ENCODE measurements around the gene CST3. TPM values are rescaled to one million over a fixed set of nuclear protein-coding genes. Genes with fewer than 3 reads are reported as not detected.

CST3 gene
- total and polyA plus RNA-seq, 7 experiments from 2014 or later, result 1.7 to 520 (median 20.5) TPM

DNA sequence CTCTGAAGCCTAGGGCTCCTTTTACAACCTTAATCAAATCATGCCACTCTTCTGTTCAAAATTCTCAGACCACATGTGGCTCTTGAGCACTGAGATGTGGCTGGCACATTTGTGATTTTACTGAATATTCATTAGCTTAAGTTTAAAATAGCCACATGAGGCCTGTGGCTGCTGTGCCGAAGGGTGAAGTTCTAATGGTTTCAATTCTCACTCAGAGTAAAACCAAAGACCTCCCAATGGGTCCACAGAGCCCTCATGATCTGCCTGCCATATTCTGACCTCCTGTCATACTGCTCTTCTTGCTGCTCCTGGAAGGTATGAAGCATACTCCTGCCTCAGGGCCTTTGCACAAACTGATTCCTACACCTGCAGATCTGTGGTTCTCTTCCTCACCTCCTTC, 7.8 kb upstream of the CST3 start:
- no peaks in the 10 kb centered on the region for H3K4me1 ChIP-seq (ENCODE audit: control insufficient read depth in 2 of 2, insufficient read depth in 2 of 2, low read length in 2 of 2)
- ATAC-seq, result no peak

DNA sequence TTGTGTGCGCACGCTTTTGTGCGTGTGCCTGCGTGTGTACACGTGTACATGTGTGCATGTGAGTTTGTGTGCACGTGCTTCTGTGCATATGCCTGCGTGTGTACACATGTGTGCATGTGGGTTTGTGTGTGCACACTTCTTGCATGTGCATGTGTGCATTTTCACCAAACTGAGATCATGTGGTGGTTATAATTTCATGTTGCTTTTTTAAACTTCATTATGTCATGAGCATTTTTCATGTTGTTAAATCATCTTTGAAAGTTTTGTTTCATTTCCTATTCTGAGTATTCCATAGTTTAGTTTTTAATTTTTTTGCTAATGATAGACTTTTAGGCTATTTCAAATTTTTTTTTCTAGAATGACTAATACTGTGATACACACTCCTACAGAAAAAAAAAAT, 6.4 kb upstream of the CST3 start:
- ATAC-seq (no peak), DNase-seq (no peak)
- H3K36me3 Mint-ChIP-seq, result no peaks in the 10 kb centered on the region
- no peaks in the 10 kb centered on the region for H3K9me3 Mint-ChIP-seq
- peaks cover 0 to 10% (median 0%) of the 10 kb centered on the region in 7 donors for H3K4me1 Mint-ChIP-seq
- ChIA-PET POLR2A (no interaction called here), CTCF (no interaction called here)
- Histone ChIP-seq H3K27ac (ENCODE audit: low read depth, low read length) (no peak overlapping the region), H3K4me3 (ENCODE audit: low read length) (no peak overlapping the region), H3K9me3 (ENCODE audit: control insufficient read depth in 2 of 3, low read length in 3 of 3) (no peaks in the 10 kb centered on the region), H3K36me3 (ENCODE audit: control insufficient read depth in 2 of 3, insufficient read depth in 3 of 3, low read length in 3 of 3) (no peaks in the 10 kb centered on the region), H3K4me1 (ENCODE audit: control insufficient read depth in 2 of 2, insufficient read depth in 2 of 2, low read length in 2 of 2) (no peaks in the 10 kb centered on the region), H3K27me3 (ENCODE audit: control insufficient read depth in 2 of 2, insufficient read depth in 2 of 2, low read length in 2 of 2) (no peaks in the 10 kb centered on the region)
- intact Hi-C loops (cut with micrococcal nuclease), result no loop called here
- H3K27me3 Mint-ChIP-seq, result peaks cover 0 to 16% (median 6%) of the 10 kb centered on the region in 5 donors
- H3K4me3 Mint-ChIP-seq, result no peak overlapping the region
- no peak overlapping the region for H3K27ac Mint-ChIP-seq

More for the DNA sequence above, 7.8 kb upstream of the CST3 start:
- no peaks in the 10 kb centered on the region for H3K9me3 Mint-ChIP-seq
- intact Hi-C loops (cut with micrococcal nuclease), result no loop called here
- no peak for DNase-seq
- CTCF ChIA-PET, result no interaction called here
- H3K27me3 Mint-ChIP-seq, result peaks cover 0 to 6% (median 0%) of the 10 kb centered on the region in 5 donors
- H3K4me3 Mint-ChIP-seq, result no peak overlapping the region
- Histone ChIP-seq H3K4me3 (ENCODE audit: low read length) (no peak overlapping the region), H3K9me3 (ENCODE audit: control insufficient read depth in 2 of 3, low read length in 3 of 3) (no peaks in the 10 kb centered on the region), H3K36me3 (ENCODE audit: control insufficient read depth in 2 of 3, insufficient read depth in 3 of 3, low read length in 3 of 3) (no peaks in the 10 kb centered on the region), H3K27me3 (ENCODE audit: control insufficient read depth in 2 of 2, insufficient read depth in 2 of 2, low read length in 2 of 2) (no peaks in the 10 kb centered on the region), H3K27ac (ENCODE audit: low read depth, low read length) (no peak overlapping the region)
- no peak overlapping the region for H3K27ac Mint-ChIP-seq
- no peaks in the 10 kb centered on the region for H3K36me3 Mint-ChIP-seq
- H3K4me1 Mint-ChIP-seq, result peaks cover 0 to 2% (median 0%) of the 10 kb centered on the region in 7 donors
- POLR2A ChIA-PET, result no interaction called here

DNA sequence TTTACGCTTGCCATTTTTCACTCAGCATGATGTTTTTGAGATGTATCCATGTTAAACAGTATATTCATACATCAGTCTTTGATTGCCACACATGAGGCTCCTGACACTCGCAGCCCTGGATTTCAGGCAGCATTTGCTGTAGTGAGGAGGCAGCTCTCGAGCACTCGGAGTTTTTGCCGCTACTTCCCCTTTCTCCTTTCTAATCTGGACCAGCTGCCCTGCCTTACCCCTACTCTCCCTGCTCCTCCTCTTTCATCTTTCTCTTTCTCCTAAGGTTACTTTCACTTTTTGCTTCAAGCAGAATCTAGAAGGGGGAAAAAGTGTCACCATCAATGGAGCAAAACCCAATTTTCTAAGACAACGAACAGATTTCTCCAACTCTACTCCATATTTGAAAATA, 5.9 kb upstream of the CST3 start:
- no peaks in the 10 kb centered on the region for H3K36me3 ChIP-seq (ENCODE audit: control insufficient read depth in 2 of 3, insufficient read depth in 3 of 3, low read length in 3 of 3)
- no peaks in the 10 kb centered on the region for H3K36me3 Mint-ChIP-seq

DNA sequence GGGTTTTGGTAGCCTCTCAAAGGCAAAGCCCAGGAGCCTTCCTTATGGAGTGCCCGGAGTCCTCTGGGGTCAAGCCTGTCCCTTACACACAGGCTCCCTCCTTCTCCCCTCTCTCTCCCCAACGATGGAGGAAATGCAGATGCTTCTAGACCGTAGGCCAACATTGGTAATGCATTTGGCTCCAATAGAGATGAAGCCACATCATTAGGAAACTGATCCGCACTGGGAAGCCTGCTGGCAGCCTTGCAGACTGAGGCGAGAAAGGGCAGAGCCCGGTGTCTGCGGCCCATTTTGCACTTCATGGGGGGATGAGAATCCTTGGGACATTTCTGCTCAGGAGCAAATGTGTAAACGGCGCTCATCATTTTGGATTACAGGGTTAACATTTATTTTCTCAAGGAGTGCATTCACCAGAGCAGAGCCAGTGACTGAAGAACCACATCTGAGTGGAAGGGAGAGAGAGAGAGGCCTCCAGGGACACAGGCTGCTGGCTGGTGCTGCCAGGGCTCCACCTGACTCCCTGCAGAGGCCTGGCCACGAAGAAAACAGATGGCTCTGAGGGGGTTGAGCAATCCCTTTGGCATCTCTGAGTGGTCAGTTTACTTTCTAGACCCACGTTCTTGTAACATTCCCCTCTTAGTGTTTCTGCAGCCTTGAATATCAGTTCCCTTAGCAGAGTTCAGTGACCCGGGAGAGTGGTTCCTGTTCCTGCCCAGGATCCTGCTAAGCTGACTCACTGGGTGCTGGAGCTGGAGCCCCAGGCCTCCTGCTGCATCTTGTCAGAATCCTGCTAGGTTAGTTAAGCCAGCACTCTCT, 4.4 kb upstream of the CST3 start:
- no peak overlapping the region for H3K27ac ChIP-seq (ENCODE audit: low read depth, low read length)
- CTCF ChIA-PET, result no interaction called here
- Mint-ChIP-seq H3K36me3 (no peaks in the 10 kb centered on the region), H3K27ac (no peak overlapping the region), H3K27me3 (peaks cover 0 to 24% (median 6%) of the 10 kb centered on the region in 5 donors), H3K4me3 (no peak overlapping the region), H3K4me1 (peaks cover 0 to 12% (median under 1%) of the 10 kb centered on the region in 7 donors), H3K9me3 (no peaks in the 10 kb centered on the region)
- no peak for DNase-seq
- no peak overlapping the region for H3K4me3 ChIP-seq (ENCODE audit: low read length)
- POLR2A ChIA-PET, result no interaction called here
- H3K36me3 ChIP-seq (ENCODE audit: control insufficient read depth in 2 of 3, insufficient read depth in 3 of 3, low read length in 3 of 3), result no peaks in the 10 kb centered on the region
- peak; percentile 62 for ATAC-seq
- intact Hi-C loops (cut with micrococcal nuclease), result no loop called here
- H3K4me1 ChIP-seq (ENCODE audit: control insufficient read depth in 2 of 2, insufficient read depth in 2 of 2, low read length in 2 of 2), result no peaks in the 10 kb centered on the region
- H3K27me3 ChIP-seq (ENCODE audit: control insufficient read depth in 2 of 2, insufficient read depth in 2 of 2, low read length in 2 of 2), result no peaks in the 10 kb centered on the region
- H3K9me3 ChIP-seq (ENCODE audit: control insufficient read depth in 2 of 3, low read length in 3 of 3), result no peaks in the 10 kb centered on the region

More for the DNA sequence above, 5.9 kb upstream of the CST3 start:
- Histone ChIP-seq H3K27ac (ENCODE audit: low read depth, low read length) (no peak overlapping the region), H3K9me3 (ENCODE audit: control insufficient read depth in 2 of 3, low read length in 3 of 3) (no peaks in the 10 kb centered on the region), H3K4me3 (ENCODE audit: low read length) (no peak overlapping the region), H3K4me1 (ENCODE audit: control insufficient read depth in 2 of 2, insufficient read depth in 2 of 2, low read length in 2 of 2) (no peaks in the 10 kb centered on the region), H3K27me3 (ENCODE audit: control insufficient read depth in 2 of 2, insufficient read depth in 2 of 2, low read length in 2 of 2) (no peaks in the 10 kb centered on the region)
- H3K9me3 Mint-ChIP-seq, result no peaks in the 10 kb centered on the region
- H3K4me3 Mint-ChIP-seq, result no peak overlapping the region
- no peak for DNase-seq
- H3K27ac Mint-ChIP-seq, result no peak overlapping the region
- peaks cover 0 to 10% (median 0%) of the 10 kb centered on the region in 7 donors for H3K4me1 Mint-ChIP-seq
- POLR2A ChIA-PET, result no interaction called here
- no peak for ATAC-seq
- CTCF ChIA-PET, result no interaction called here
- H3K27me3 Mint-ChIP-seq, result peaks cover 0 to 19% (median 6%) of the 10 kb centered on the region in 5 donors
- intact Hi-C loops (cut with micrococcal nuclease), result no loop called here

DNA sequence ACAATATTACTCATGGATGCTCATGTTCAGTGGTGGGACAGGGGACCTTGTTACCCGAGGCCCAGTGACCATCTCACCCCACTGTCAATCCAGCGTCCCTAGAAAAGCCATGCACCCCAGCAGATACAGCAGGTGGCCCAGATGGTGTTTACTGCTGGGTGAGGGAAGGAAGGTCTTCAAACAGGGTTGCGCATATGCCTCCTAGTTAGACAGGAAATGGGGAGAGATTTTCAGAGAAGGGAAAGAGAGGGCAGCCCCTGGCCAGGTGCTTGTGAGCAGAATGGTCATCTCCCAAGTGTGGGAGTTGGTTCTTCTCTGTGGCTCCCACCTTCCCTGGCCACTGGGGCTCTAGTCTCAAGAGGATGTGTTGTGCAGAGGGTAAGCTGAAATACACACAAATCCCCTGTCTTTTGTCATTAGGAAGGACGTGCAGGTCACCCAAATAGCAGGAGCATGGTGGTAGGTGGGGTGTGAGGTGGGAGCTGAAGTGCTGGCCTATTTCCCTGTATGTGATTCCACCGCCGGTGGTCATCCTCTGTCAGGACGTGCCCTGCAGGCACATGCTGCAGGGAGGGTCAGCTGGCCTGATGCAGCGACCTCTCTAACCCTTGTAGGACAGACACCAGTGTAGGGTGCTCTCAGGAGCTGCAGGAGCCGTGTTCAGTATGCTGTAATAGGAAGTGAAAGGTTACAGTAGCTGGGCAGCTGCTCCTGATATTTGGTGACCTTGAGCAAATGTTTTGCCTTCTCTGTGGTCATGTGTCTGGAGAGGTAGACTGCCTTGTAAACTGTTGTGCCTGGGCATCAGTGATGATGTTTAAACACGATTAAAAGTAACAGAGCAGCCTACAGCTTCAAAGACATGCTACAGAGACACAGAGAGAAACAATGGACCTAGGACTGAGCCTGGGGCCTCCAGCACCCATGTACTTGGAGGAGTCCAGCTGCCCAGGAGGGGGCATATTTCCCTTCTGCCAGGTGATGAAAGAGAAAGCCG, 3.2 kb upstream of the CST3 start:
- Histone ChIP-seq H3K4me1 (ENCODE audit: control insufficient read depth in 2 of 2, insufficient read depth in 2 of 2, low read length in 2 of 2) (no peaks in the 10 kb centered on the region), H3K27me3 (ENCODE audit: control insufficient read depth in 2 of 2, insufficient read depth in 2 of 2, low read length in 2 of 2) (no peaks in the 10 kb centered on the region), H3K36me3 (ENCODE audit: control insufficient read depth in 2 of 3, insufficient read depth in 3 of 3, low read length in 3 of 3) (no peaks in the 10 kb centered on the region), H3K27ac (ENCODE audit: low read depth, low read length) (no peak overlapping the region), H3K4me3 (ENCODE audit: low read length) (no peak overlapping the region), H3K9me3 (ENCODE audit: control insufficient read depth in 2 of 3, low read length in 3 of 3) (no peaks in the 10 kb centered on the region)
- Mint-ChIP-seq H3K9me3 (no peaks in the 10 kb centered on the region), H3K27ac (no peak overlapping the region), H3K27me3 (peaks cover 9 to 36% (median 18%) of the 10 kb centered on the region in 5 donors), H3K4me1 (peaks cover 2 to 15% (median 6%) of the 10 kb centered on the region in 7 donors), H3K4me3 (no peak overlapping the region), H3K36me3 (peaks cover 0 to 4% (median 0%) of the 10 kb centered on the region in 5 donors)
- ChIA-PET POLR2A (no interaction called here), CTCF (no interaction called here)
- intact Hi-C loops (cut with micrococcal nuclease), result no loop called here
- DNase-seq (no peak), ATAC-seq (no peak)

DNA sequence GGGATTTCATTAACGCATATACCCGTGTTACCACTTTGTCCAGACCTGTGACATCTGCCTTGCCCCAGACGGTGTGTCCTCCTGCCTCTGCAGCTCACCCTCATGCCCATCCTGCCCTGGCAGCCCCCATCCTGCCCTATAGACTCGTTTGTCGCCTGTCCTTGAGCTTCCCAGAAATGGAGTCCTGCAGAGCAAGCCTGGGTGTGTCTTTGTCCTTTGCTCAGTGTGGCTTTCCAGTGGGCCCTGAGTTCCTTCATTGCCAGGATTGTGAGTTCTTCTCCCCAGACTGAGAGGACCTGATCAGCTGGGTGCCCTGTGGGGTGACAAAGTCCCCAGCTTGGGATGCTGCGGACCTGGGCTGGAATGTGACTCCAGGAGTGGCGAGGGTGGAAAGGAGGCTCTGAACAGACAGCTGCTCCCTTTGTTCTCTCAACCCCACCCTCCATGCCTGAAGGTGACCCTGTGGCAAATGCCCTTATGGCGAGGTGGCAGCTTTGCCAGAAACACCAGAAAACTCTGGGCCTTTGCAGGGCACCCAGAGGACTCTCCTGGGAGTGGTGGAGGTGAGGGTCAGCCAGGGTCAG, 2.4 kb upstream of the CST3 start:
- Histone ChIP-seq H3K27ac (ENCODE audit: low read depth, low read length) (no peak overlapping the region), H3K4me3 (ENCODE audit: low read length) (no peak overlapping the region), H3K9me3 (ENCODE audit: control insufficient read depth in 2 of 3, low read length in 3 of 3) (no peaks in the 10 kb centered on the region), H3K4me1 (ENCODE audit: control insufficient read depth in 2 of 2, insufficient read depth in 2 of 2, low read length in 2 of 2) (no peaks in the 10 kb centered on the region), H3K27me3 (ENCODE audit: control insufficient read depth in 2 of 2, insufficient read depth in 2 of 2, low read length in 2 of 2) (no peaks in the 10 kb centered on the region), H3K36me3 (ENCODE audit: control insufficient read depth in 2 of 3, insufficient read depth in 3 of 3, low read length in 3 of 3) (no peaks in the 10 kb centered on the region)
- Mint-ChIP-seq H3K4me1 (peaks cover 2 to 15% (median 6%) of the 10 kb centered on the region in 7 donors), H3K27ac (no peak overlapping the region), H3K9me3 (no peaks in the 10 kb centered on the region), H3K36me3 (peaks cover 0 to 4% (median 0%) of the 10 kb centered on the region in 5 donors), H3K27me3 (peaks cover 10 to 34% (median 20%) of the 10 kb centered on the region in 5 donors), H3K4me3 (no peak overlapping the region)
- intact Hi-C loops (cut with micrococcal nuclease), result no loop called here
- ATAC-seq, result no peak
- ChIA-PET POLR2A (no interaction called here), CTCF (no interaction called here)
- no peak for DNase-seq
